WERI-Rb-1 (cell line): ENCODE data around the gene NAT9.

Experiments used
- DNase-seq: peaks from one replicate; pipeline ENCODE4 v3.0.0-alpha.2; 2020
- H3K27ac ChIP-seq: fragments of 250-450 bp; sonication (Bioruptor Pico); 2 replicates; pipeline ENCODE4 v1.5.1; 2020; ENCODE audit warnings: mild to moderate bottlenecking, moderate library complexity
- H3K27me3 ChIP-seq: fragments of 250-450 bp; sonication (Bioruptor Pico); 2 replicates; pipeline ENCODE4 v1.5.1; 2021; ENCODE audit warnings: mild to moderate bottlenecking, low read depth, moderate library complexity; ENCODE audit not compliant: insufficient read depth, severe bottlenecking
- H3K36me3 ChIP-seq: fragments of 250-450 bp; sonication (Bioruptor Pico); 2 replicates; pipeline ENCODE4 v1.5.1; 2020; ENCODE audit warnings: mild to moderate bottlenecking, moderate library complexity
- H3K4me3 ChIP-seq: 2 replicates; pipeline ENCODE4 v1.5.1; 2011; ENCODE audit warnings: low read depth, mild to moderate bottlenecking, control low read depth, low read length
- H3K9me3 ChIP-seq: fragments of 250-450 bp; sonication (Bioruptor Pico); 2 replicates; pipeline ENCODE4 v1.5.1; 2021; ENCODE audit warnings: mild to moderate bottlenecking, moderate library complexity; ENCODE audit not compliant: severe bottlenecking
- TF ChIP-seq, protein P1 (sequence below): IDR thresholded peaks from 2 replicates; pipeline ENCODE4 v1.5.1; 2011; ENCODE audit warnings: low read depth, mild to moderate bottlenecking, control low read depth, inconsistent platforms, low read length

NAT9 gene

DNA sequence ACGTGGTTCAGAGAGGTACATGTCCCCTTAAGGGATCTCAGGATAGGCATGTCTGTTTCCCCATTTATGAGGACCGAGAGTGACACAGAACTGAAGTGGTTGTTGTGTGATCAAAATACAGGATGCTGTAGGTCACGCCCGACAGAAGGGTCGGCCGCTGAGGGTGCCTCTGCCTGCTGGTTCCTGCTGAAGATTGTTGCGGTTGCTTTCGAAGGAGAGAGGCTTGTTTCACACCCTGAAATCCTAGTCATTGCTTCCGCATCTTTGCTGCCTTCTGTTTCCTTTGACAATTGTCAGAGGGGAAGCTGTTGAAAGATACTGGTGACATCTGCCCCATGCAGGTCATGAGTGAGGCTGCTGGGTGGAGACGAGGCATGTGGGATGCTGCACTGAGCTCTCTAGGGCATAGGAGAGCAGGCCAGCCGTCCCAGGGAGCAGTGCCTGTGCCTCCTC lies 3.8 kb upstream of the NAT9 start:
- peaks cover 56% of the 10 kb centered on the region for H3K36me3 ChIP-seq
- H3K4me3 ChIP-seq: no peak overlapping the region
- DNase-seq: no peak
- no peaks in the 10 kb centered on the region for H3K9me3 ChIP-seq
- no peaks in the 10 kb centered on the region for H3K27me3 ChIP-seq
- H3K27ac ChIP-seq: no peak overlapping the region
- TF ChIP-seq, protein P1, sequence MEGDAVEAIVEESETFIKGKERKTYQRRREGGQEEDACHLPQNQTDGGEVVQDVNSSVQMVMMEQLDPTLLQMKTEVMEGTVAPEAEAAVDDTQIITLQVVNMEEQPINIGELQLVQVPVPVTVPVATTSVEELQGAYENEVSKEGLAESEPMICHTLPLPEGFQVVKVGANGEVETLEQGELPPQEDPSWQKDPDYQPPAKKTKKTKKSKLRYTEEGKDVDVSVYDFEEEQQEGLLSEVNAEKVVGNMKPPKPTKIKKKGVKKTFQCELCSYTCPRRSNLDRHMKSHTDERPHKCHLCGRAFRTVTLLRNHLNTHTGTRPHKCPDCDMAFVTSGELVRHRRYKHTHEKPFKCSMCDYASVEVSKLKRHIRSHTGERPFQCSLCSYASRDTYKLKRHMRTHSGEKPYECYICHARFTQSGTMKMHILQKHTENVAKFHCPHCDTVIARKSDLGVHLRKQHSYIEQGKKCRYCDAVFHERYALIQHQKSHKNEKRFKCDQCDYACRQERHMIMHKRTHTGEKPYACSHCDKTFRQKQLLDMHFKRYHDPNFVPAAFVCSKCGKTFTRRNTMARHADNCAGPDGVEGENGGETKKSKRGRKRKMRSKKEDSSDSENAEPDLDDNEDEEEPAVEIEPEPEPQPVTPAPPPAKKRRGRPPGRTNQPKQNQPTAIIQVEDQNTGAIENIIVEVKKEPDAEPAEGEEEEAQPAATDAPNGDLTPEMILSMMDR: no peak

- Histone ChIP-seq H3K9me3 (no peaks in the 10 kb centered on the region), H3K27me3 (no peaks in the 10 kb centered on the region), H3K36me3 (peaks cover 55% of the 10 kb centered on the region), H3K27ac (no peak overlapping the region), H3K4me3 (no peak overlapping the region)
- no peak for DNase-seq
- TF ChIP-seq, protein P1: no peak
Observed at GRCh38 chr17:74779501-74779900, 3.4 kb upstream of the NAT9 start.

GRCh38 chr17:74778960-74779359 lies 2.8 kb upstream of the NAT9 start:
- Histone ChIP-seq H3K27me3 (no peaks in the 10 kb centered on the region), H3K36me3 (peaks cover 57% of the 10 kb centered on the region), H3K9me3 (no peaks in the 10 kb centered on the region), H3K4me3 (no peak overlapping the region), H3K27ac (no peak overlapping the region)
- no peak for DNase-seq
- TF ChIP-seq, protein P1: no peak

GRCh38 chr17:74777901-74778515 lies 1.9 kb upstream of the NAT9 start:
- no peak overlapping the region for H3K4me3 ChIP-seq
- no peaks in the 10 kb centered on the region for H3K27me3 ChIP-seq
- H3K9me3 ChIP-seq: no peaks in the 10 kb centered on the region
- no peak overlapping the region for H3K27ac ChIP-seq
- H3K36me3 ChIP-seq: peaks cover 63% of the 10 kb centered on the region
- TF ChIP-seq, protein P1: no peak
- DNase-seq: no peak

- peaks cover 63% of the 10 kb centered on the region for H3K36me3 ChIP-seq
- H3K27ac ChIP-seq: peak overlapping the region; percentile 72
- H3K4me3 ChIP-seq: peak overlapping the region; percentile 84
- no peaks in the 10 kb centered on the region for H3K9me3 ChIP-seq
- no peak for DNase-seq
- TF ChIP-seq, protein P1: no peak
- H3K27me3 ChIP-seq: no peaks in the 10 kb centered on the region
Observed at GRCh38 chr17:74776990-74777389, 845 bp upstream of the NAT9 start.
